ENCODE results near the gene FAF1.

The FAF1 gene

GRCh38 chr1:50704126-50704525 lies 255.9 kb downstream of the FAF1 start:
- peak; percentile 86 for TF ChIP-seq CTCF (IDR thresholded peaks at IDR 0.05; ENCODE audit: low read depth, low read length)
- DNase-seq (ENCODE audit: extremely low read depth, low read depth), result peak; percentile 8

- TF ChIP-seq CTCF (IDR thresholded peaks at IDR 0.05; ENCODE audit: low read depth, low read length), result no peak
- DNase-seq (ENCODE audit: extremely low read depth, low read depth), result no peak
Measured at GRCh38 chr1:50703240-50703639, 256.8 kb downstream of the FAF1 start.

- no peak for TF ChIP-seq CTCF (IDR thresholded peaks at IDR 0.05; ENCODE audit: low read depth, low read length)
- no peak for DNase-seq (ENCODE audit: extremely low read depth, low read depth)
Measured at GRCh38 chr1:50702395-50702794, 257.7 kb downstream of the FAF1 start.

GRCh38 chr1:50701706-50702317 lies 258.3 kb downstream of the FAF1 start:
- no peak for TF ChIP-seq CTCF (IDR thresholded peaks at IDR 0.05; ENCODE audit: low read depth, low read length)
- no peak for DNase-seq (ENCODE audit: extremely low read depth, low read depth)

- no peak for DNase-seq (ENCODE audit: extremely low read depth, low read depth)
- TF ChIP-seq CTCF (IDR thresholded peaks at IDR 0.05; ENCODE audit: low read depth, low read length), result no peak
Measured at GRCh38 chr1:50700621-50701020, 259.4 kb downstream of the FAF1 start.

GRCh38 chr1:50700214-50700613 lies 259.9 kb downstream of the FAF1 start:
- no peak for DNase-seq (ENCODE audit: extremely low read depth, low read depth)
- TF ChIP-seq CTCF (IDR thresholded peaks at IDR 0.05; ENCODE audit: low read depth, low read length), result no peak

- TF ChIP-seq CTCF (IDR thresholded peaks at IDR 0.05; ENCODE audit: low read depth, low read length), result no peak
- no peak for DNase-seq (ENCODE audit: extremely low read depth, low read depth)
Measured at GRCh38 chr1:50699795-50700194, 260.3 kb downstream of the FAF1 start.
